HG03520 (cell line): ENCODE results near the gene PRKAG2.

ENCODE experiments used
- ATAC-seq: cut with Tn5 transposase; IDR thresholded peaks from one replicate; pipeline ENCODE4 v1.9.1; 2021; ENCODE audit warnings: mild to moderate bottlenecking, moderate library complexity; ENCODE audit not compliant: unreplicated experiment

The PRKAG2 gene

GRCh38 chr7:151663382-151664100 lies 213.4 kb downstream of the PRKAG2 start:
- no peak for ATAC-seq

- ATAC-seq: no peak
Observed at GRCh38 chr7:151662251-151662826, 214.6 kb downstream of the PRKAG2 start.

GRCh38 chr7:151661587-151661986 lies 215.3 kb downstream of the PRKAG2 start:
- ATAC-seq: no peak

- ATAC-seq: no peak
Observed at GRCh38 chr7:151660141-151660540, 216.8 kb downstream of the PRKAG2 start.

- ATAC-seq: no peak
Observed at GRCh38 chr7:151659219-151659618, 217.7 kb downstream of the PRKAG2 start.

GRCh38 chr7:151658778-151659177 lies 218.1 kb downstream of the PRKAG2 start:
- ATAC-seq: no peak

GRCh38 chr7:151657173-151657572 lies 219.7 kb downstream of the PRKAG2 start:
- no peak for ATAC-seq

- ATAC-seq: no peak
Observed at GRCh38 chr7:151655555-151655954, 221.4 kb downstream of the PRKAG2 start.

GRCh38 chr7:151652111-151652510 lies 224.8 kb downstream of the PRKAG2 start:
- no peak for ATAC-seq

- no peak for ATAC-seq
Observed at GRCh38 chr7:151650161-151650560, 226.8 kb downstream of the PRKAG2 start.

- no peak for ATAC-seq
Observed at GRCh38 chr7:151648429-151648828, 228.5 kb downstream of the PRKAG2 start.

GRCh38 chr7:151647874-151648273 lies 229.0 kb downstream of the PRKAG2 start:
- no peak for ATAC-seq

GRCh38 chr7:151647006-151647405 lies 229.9 kb downstream of the PRKAG2 start:
- no peak for ATAC-seq

- no peak for ATAC-seq
Observed at GRCh38 chr7:151645311-151645710, 231.6 kb downstream of the PRKAG2 start.

GRCh38 chr7:151644554-151644953 lies 232.4 kb downstream of the PRKAG2 start:
- no peak for ATAC-seq

- ATAC-seq: no peak
Observed at GRCh38 chr7:151642746-151643145, 234.2 kb downstream of the PRKAG2 start.

- ATAC-seq: no peak
Observed at GRCh38 chr7:151641587-151641986, 235.3 kb downstream of the PRKAG2 start.

- no peak for ATAC-seq
Observed at GRCh38 chr7:151637781-151638261, 239.1 kb downstream of the PRKAG2 start.

- ATAC-seq: no peak
Observed at GRCh38 chr7:151634643-151635042, 242.3 kb downstream of the PRKAG2 start.

GRCh38 chr7:151633516-151633812 lies 243.5 kb downstream of the PRKAG2 start:
- no peak for ATAC-seq

GRCh38 chr7:151632750-151633515 lies 244.0 kb downstream of the PRKAG2 start:
- peak; percentile 45 for ATAC-seq
